Iris pigment epithelial cell (primary cell): ENCODE data around the gene SLX4.
A peak's percentile ranks its signal among the peaks of the same experiment; 100 is the strongest.

Experiments used
- DNase-seq: peaks from one replicate; pipeline ENCODE4 v3.0.0-alpha.2; 2011; ENCODE audit warnings: low read depth

Gene SLX4

GRCh38 chr16:3549906-3550305 lies 61.5 kb downstream of the SLX4 start:
- no peak for DNase-seq

- no peak for DNase-seq
These were observed 62.5 kb downstream of the SLX4 start for GRCh38 chr16:3548859-3549258.

GRCh38 chr16:3548445-3548844 lies 63.0 kb downstream of the SLX4 start:
- DNase-seq: no peak

- DNase-seq: no peak
These were observed 64.3 kb downstream of the SLX4 start for GRCh38 chr16:3546986-3547682.

GRCh38 chr16:3542601-3543373 lies 68.6 kb downstream of the SLX4 start:
- peak; percentile 7 for DNase-seq

GRCh38 chr16:3541527-3542155 lies 69.8 kb downstream of the SLX4 start:
- DNase-seq: no peak

- DNase-seq: no peak
These were observed 73.2 kb downstream of the SLX4 start for GRCh38 chr16:3538222-3538621.

GRCh38 chr16:3536851-3537250 lies 74.6 kb downstream of the SLX4 start:
- DNase-seq: peak; percentile 10

- peak; percentile 89 for DNase-seq
These were observed 75.1 kb downstream of the SLX4 start for GRCh38 chr16:3536271-3536731.

- no peak for DNase-seq
These were observed 77.3 kb downstream of the SLX4 start for GRCh38 chr16:3534126-3534525.

GRCh38 chr16:3532741-3533140 lies 78.7 kb downstream of the SLX4 start:
- no peak for DNase-seq
